Testis (tissue), 2 donors: ENCODE results near the gene BCL11B.

ENCODE experiments used
- POLR2A ChIP-seq: fragments of 450-650 bp; IDR thresholded peaks from one replicate; pipeline ENCODE4 v1.6.1; 2017; ENCODE audit warnings: antibody characterized with exemption, mild to moderate bottlenecking, moderate library complexity
- TF ChIP-seq, protein P1 (sequence below), 3 experiments: fragments of 450-650 bp in 2 of 3; fragments of 200-600 bp in 1 of 3; sonication (generic) in 1 of 3; IDR thresholded peaks; one replicate each; pipeline ENCODE4 v1.5.1; 2016 to 2019; ENCODE audit warnings: antibody characterized with exemption in 3 of 3, mild to moderate bottlenecking in 2 of 3, moderate library complexity in 1 of 3

DNA sequence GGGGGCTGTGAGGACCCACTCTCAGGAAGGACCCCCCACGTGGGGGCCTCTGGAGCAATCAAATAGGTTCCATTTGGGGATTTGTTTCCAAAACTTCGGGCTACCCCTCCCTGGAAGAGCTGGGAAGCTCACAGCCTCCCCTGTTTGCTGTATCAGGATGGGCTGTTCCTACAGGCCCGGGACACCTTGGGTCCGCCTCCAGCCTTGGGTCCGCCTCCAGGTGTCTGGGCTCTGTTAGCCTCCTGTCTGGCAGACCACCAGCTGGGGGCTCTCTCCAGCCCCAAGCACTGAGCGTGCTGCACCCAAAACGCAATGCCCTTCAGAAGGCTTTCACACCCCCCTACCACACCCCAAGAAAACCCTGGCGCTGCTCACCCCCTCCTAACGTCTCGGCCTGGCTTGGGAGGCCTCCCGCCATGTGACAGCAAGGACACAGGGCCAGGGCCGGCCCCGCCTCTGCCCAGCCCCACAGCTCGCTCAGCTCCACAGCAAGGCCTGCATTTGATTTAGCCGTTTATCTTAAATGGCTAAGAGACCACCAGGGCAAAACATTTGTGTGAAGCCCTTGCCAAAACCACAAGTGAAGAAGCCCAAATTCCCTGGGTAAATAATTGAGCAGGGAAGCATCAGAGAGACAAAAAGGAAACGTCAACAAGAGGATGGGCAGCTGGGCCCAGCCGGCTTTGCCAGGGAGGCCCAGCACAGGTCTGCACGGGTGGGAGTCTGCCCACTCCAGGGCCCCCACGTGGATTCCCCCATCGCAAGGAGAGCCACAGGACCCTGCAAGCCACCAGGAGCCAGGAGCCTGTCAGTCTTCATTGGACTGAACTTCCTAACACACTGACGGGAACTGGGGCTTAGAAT, 39.9 kb downstream of the BCL11B start:
- TF ChIP-seq, protein P1, sequence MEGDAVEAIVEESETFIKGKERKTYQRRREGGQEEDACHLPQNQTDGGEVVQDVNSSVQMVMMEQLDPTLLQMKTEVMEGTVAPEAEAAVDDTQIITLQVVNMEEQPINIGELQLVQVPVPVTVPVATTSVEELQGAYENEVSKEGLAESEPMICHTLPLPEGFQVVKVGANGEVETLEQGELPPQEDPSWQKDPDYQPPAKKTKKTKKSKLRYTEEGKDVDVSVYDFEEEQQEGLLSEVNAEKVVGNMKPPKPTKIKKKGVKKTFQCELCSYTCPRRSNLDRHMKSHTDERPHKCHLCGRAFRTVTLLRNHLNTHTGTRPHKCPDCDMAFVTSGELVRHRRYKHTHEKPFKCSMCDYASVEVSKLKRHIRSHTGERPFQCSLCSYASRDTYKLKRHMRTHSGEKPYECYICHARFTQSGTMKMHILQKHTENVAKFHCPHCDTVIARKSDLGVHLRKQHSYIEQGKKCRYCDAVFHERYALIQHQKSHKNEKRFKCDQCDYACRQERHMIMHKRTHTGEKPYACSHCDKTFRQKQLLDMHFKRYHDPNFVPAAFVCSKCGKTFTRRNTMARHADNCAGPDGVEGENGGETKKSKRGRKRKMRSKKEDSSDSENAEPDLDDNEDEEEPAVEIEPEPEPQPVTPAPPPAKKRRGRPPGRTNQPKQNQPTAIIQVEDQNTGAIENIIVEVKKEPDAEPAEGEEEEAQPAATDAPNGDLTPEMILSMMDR (IDR thresholded peaks at IDR 0.05), result no peak
- TF ChIP-seq POLR2A, result no peak
